ENCODE measurements around the gene HIC1.
"Not testable (repeated sequence)": the region's sequence is repeated elsewhere in the genome, so short reads cannot be mapped to it uniquely, and the experiment has no call there.

HIC1 gene

GRCh38 chr17:2054512-2055291 is at the start of gene HIC1:
Gene HIC1 (plus strand): TSS chr17:2055103. CDS start chr17:2056691, 1,588 bp downstream.
- DNase-seq, result peak in 9 of 10 donors; percentile 38 to 95 (median 57)
- intact Hi-C loops (cut with DNase I), result loop anchor here (1.0 kb wide), 1 partner anchor 190 kb away; no protein-coding TSS in a partner anchor

GRCh38 chr17:2008332-2009126 is 46.4 kb upstream of the HIC1 start:
- intact Hi-C loops (cut with DNase I), result no loop called here
- no peak for DNase-seq

- intact Hi-C loops (cut with DNase I), result no loop called here
- DNase-seq, result no peak
Observed at GRCh38 chr17:2009737-2010136, 45.2 kb upstream of the HIC1 start.

GRCh38 chr17:2011411-2012371 is 43.2 kb upstream of the HIC1 start:
- no peak for DNase-seq
- intact Hi-C loops (cut with DNase I), result no loop called here

GRCh38 chr17:2012499-2012898 is 42.4 kb upstream of the HIC1 start:
- intact Hi-C loops (cut with DNase I), result no loop called here

GRCh38 chr17:2013220-2013993 is 41.5 kb upstream of the HIC1 start:
- DNase-seq; intact Hi-C loops (cut with DNase I): not testable (repeated sequence)

More at GRCh38 chr17:2012499-2012898, 42.4 kb upstream of the HIC1 start:
- DNase-seq, result no peak

- intact Hi-C loops (cut with DNase I), result no loop called here
- DNase-seq, result no peak
Observed at GRCh38 chr17:2013994-2014317, 40.9 kb upstream of the HIC1 start.

GRCh38 chr17:2015314-2015713 is 39.6 kb upstream of the HIC1 start:
- intact Hi-C loops (cut with DNase I), result no loop called here
- DNase-seq, result no peak

- intact Hi-C loops (cut with DNase I), result no loop called here
- DNase-seq, result no peak
Observed at GRCh38 chr17:2016494-2016893, 38.4 kb upstream of the HIC1 start.

GRCh38 chr17:2017274-2017941 is 37.5 kb upstream of the HIC1 start:
- intact Hi-C loops (cut with DNase I), result no loop called here
- DNase-seq, result no peak

- peak in 1 of 10 donors; percentile 79 for DNase-seq
- intact Hi-C loops (cut with DNase I), result no loop called here
Observed at GRCh38 chr17:2018716-2019510, 36.0 kb upstream of the HIC1 start.

GRCh38 chr17:2019723-2020122 is 35.2 kb upstream of the HIC1 start:
- DNase-seq, result no peak
- intact Hi-C loops (cut with DNase I), result no loop called here

- intact Hi-C loops (cut with DNase I), result no loop called here
- DNase-seq, result no peak
Observed at GRCh38 chr17:2020721-2021120, 34.2 kb upstream of the HIC1 start.

- intact Hi-C loops (cut with DNase I), result no loop called here
- DNase-seq, result peak in 2 of 10 donors; percentile 88
Observed at GRCh38 chr17:2022647-2023240, 32.2 kb upstream of the HIC1 start.

GRCh38 chr17:2023256-2023655 is 31.6 kb upstream of the HIC1 start:
- intact Hi-C loops (cut with DNase I), result no loop called here

GRCh38 chr17:2023692-2024571 is 31.0 kb upstream of the HIC1 start:
- intact Hi-C loops (cut with DNase I), result no loop called here
- peak in 3 of 10 donors; percentile 83 to 92 (median 83) for DNase-seq

More at GRCh38 chr17:2023256-2023655, 31.6 kb upstream of the HIC1 start:
- no peak for DNase-seq
